CD4-positive, alpha-beta T cell treated with Interleukin-15 for 1 hour (primary cell): ENCODE results near the gene IRF2BPL.
A peak's percentile ranks its signal among the peaks of the same experiment; 100 is the strongest.

Experiments
- DNase-seq: peaks from one replicate; pipeline ENCODE4 v3.0.0-alpha.2; 2020

The IRF2BPL gene

GRCh38 chr14:76984787-76985375 is 43.6 kb downstream of the IRF2BPL start:
- no peak for DNase-seq

GRCh38 chr14:76984297-76984696 is 44.2 kb downstream of the IRF2BPL start:
- no peak for DNase-seq

DNA sequence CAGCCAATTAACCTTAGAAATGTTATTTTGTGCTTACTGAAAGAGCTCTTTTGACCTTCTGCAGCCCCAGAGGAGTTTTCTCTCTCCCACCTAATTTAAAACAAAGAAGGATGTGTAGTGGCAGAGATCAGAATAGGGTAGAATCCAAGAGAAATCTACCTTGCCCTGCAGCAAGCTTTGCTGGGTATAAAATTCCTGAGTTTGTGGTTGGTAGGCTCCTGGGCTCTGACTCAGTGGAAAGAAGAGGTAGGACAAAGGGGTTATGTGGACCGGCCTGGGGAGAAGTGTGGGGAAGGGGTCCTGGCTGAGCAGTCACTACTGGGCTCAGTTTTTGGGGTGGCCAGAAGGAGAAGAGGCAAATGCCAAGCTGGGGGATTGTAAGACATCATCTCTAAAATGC is 46.8 kb downstream of the IRF2BPL start:
- DNase-seq: no peak

DNA sequence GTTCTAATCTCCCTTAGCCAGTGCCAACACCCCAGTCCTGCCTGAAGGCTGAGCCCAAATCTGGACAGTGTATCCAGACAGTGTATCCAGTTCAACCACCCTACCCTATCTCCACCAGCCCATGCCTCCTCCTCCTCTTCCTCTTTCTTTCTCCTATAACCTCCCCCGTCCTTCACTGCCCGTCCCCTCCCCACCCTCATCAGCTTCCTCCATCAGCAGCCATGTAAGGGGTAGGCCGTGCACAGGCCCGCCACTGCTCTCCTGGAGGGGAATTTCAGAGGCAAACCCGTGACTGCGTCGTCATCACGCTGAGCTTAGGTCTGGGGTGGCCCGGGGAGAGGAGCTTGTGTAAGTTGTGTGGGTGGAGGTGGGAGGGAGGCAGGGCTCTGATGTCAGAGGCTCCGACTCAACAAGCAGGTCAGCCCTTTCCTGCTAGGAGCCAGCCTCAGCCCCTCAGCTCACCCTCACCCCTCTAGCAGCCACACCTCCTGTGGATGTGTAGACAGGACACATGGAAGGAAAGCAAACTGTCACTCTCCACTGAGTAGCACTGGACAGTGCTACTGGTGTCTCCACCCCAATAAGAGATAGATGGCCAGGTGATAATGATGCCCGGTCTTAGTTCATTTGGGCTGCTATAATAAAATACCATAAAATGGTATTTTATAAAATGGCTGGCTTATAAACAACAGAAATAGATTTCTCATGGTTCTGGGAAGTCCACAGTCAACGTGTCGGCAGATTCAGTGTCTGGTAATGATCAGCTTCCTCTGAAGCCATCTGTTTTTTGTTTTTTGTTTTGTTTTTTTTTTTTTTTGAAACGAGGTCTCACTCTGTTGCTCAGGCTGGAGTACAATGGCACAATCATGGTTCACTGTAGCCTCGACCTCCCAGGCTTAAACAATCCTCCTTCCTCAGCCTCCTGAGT is 50.5 kb downstream of the IRF2BPL start:
- peak; percentile 95 for DNase-seq

- no peak for DNase-seq
Measured at GRCh38 chr14:76976240-76977005, 52.1 kb downstream of the IRF2BPL start.

- DNase-seq: no peak
Measured at GRCh38 chr14:76975812-76976211, 52.7 kb downstream of the IRF2BPL start.

GRCh38 chr14:76975051-76975450 is 53.5 kb downstream of the IRF2BPL start:
- no peak for DNase-seq
